ENCODE data around the gene SLC30A2.

The SLC30A2 gene

DNA sequence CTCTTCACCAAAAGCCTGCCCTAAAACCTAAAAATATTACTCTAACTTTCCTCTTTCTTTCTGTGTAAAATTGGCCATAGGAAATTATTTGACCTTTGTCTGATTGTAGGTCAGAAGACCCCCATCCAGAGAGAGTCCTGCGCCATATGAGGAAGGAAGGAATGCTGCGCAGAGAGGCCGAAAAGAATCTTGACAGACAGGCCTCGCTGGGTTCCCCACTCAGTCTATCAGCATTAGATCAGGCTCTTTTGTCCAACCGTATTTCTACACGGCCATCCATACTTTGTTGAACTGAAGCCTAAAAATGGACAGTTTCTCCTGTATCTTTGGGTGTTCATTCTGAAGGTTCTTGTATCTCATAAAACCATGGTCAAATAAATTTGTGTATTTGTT, 4.3 kb upstream of the SLC30A2 start:
- no peak overlapping the region for H3K4me3 ChIP-seq (replicated peaks in 1 of 2; ENCODE audit: low read depth in 2 of 2, low read length in 2 of 2)
- no peak for DNase-seq (ENCODE audit: low read depth in 2 of 2)

DNA sequence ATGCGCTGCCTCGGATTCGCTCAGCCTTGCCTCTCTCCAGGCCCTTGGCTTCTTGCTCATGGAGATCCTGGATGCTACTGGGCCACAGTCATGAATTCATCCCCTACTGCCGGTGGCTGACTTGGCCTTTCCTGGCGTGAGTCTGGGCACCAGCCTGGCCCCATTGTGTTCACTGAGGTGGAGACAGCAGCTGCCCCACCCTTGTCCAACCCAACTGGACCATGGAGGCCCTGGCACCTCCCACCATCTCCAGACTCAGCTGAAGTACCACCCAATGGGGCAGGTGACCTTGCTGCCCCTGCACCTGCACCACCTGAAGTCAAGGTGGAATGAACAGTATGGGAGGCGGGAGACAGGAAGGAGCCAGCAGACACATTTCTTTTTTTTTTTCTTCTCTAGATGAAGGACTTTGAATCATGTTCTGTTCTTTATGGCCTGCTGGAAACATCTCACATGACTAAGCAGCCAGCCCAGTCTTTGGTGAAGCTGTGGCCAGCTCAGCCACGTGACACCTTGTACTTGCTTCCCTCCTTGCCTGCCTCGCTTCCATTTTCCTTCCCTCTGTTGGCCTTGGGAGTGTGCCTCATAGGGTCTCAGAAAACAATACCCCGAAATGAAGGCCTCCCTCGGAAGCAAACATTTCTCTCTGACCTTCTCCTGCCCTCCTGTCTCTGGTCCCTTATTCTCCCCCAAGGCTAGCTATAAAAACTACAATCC, 3.8 kb upstream of the SLC30A2 start:
- no peak overlapping the region for H3K4me3 ChIP-seq (replicated peaks in 1 of 2; ENCODE audit: low read depth in 2 of 2, low read length in 2 of 2)
- no peak for DNase-seq (ENCODE audit: low read depth in 2 of 2)
- TF ChIP-seq, protein P1, sequence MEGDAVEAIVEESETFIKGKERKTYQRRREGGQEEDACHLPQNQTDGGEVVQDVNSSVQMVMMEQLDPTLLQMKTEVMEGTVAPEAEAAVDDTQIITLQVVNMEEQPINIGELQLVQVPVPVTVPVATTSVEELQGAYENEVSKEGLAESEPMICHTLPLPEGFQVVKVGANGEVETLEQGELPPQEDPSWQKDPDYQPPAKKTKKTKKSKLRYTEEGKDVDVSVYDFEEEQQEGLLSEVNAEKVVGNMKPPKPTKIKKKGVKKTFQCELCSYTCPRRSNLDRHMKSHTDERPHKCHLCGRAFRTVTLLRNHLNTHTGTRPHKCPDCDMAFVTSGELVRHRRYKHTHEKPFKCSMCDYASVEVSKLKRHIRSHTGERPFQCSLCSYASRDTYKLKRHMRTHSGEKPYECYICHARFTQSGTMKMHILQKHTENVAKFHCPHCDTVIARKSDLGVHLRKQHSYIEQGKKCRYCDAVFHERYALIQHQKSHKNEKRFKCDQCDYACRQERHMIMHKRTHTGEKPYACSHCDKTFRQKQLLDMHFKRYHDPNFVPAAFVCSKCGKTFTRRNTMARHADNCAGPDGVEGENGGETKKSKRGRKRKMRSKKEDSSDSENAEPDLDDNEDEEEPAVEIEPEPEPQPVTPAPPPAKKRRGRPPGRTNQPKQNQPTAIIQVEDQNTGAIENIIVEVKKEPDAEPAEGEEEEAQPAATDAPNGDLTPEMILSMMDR (IDR thresholded peaks at IDR 0.05; ENCODE audit: low read depth, low read length) = no peak

More for the DNA sequence above, 4.3 kb upstream of the SLC30A2 start:
- TF ChIP-seq, protein P1 (IDR thresholded peaks at IDR 0.05; ENCODE audit: low read depth, low read length) = no peak

DNA sequence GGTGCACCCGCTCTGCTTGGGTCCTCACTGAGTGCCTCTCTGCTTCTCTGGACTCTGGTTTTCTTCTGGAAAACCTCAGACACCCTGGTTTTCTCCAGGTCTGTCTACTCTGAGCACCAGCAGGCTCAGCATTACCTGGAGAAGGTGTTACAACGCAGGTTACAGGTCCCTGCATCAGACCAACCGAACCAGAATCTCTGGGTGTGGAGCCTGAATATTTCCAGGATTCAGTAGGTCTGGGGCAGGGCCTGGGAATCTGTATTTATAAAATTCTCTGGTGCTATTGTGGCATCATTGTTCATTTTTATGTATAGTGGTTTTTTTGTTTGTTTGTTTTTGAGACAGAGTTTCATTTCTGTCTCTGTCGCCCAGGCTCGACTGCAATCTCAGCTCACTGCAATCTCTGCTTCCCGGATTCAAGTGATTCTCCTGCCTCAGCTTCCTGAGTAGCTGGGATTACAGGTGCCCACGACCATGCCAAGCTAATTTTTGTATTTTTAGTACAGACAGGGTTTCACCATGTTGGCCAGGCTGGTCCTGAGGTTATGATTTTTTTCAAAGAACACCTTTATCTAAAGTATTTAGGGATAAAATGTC, 1.5 kb upstream of the SLC30A2 start:
- H3K4me3 ChIP-seq (replicated peaks in 1 of 2; ENCODE audit: low read depth in 2 of 2, low read length in 2 of 2) = no peak overlapping the region
- no peak for DNase-seq (ENCODE audit: low read depth in 2 of 2)
- TF ChIP-seq, protein P1 (IDR thresholded peaks at IDR 0.05; ENCODE audit: low read depth, low read length) = no peak

DNA sequence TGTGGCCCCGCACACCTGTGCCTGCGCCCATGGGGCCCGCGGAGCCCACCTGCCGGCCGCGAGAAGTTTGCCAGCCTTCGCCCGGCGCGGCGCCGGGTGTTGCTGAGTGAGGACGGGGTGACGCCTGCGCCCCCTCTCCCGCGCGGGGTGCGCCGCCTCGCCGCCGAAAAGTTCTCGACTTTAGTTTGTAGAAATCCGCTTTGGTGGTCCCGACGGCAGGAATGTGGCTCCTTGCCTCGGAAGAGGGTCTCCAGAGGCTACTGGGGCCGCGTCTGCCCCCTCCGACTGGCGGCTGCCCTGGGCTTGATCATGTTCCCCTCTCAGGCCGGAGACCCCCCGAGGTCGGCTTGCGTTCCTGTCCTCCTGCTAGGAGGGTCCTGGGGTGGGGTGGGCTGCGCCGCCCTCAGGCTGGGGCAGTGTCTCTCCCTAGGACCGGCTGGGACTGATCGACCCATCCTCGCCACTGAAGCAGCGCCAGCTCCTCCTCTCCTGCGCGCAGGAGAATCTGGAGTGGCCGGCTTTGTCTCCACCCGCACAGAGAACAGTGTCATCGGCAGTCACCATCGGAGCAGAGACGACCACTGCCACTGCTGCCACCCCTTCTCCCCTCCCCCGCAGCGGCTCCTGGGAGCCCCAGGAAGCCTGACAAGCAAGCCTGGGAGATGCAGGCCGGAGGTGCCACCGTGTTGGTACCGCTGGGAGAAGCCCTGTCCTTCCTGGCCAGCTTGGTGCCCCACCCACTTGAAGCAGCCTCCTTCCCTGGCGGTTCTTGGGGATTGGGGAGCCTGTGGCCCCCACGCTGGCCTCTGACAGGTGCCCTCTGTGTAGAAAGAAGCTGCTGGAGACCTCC, 553 bp upstream of the SLC30A2 start:
- no peak overlapping the region for H3K4me3 ChIP-seq (replicated peaks in 1 of 2; ENCODE audit: low read depth in 2 of 2, low read length in 2 of 2)
- TF ChIP-seq, protein P1 (IDR thresholded peaks at IDR 0.05; ENCODE audit: low read depth, low read length) = no peak
- DNase-seq (ENCODE audit: low read depth in 2 of 2) = no peak

DNA sequence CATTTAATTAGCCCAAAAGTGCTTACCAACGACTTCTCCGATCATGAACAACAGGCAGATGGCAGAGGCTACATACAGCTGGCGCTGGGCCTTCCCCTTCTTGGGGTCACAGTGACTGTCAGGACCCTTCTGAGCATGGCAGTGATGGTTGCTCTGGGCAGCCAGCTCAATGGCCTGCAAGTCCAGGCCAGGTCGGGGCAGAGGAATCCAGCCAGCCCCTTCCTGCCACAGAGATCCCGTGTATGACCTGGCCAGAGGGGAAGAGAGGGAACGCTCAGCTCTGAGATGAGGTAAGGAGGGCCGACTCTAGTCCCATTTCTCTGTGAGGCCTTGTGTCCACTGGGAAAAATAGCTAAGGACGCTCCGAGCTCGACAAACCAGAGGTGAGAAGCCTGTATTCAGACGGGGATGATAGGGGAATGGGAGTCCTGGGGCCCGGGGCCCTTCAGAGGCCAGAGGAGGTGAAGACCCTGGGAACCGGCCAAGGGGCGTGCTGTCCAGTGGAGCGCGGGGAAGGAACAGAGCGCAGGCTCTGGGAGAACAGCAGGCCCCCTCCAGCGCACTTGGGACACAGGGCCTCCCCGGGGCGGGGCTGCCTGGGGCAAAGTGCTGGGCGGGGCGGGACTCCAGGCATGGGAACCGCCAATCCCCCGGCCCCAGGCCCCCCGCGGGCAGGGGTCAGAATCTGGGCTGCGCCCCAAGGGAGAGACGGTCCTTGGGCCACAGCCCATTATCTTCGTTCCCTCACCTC, 772 bp downstream of the SLC30A2 start:
- H3K4me3 ChIP-seq (replicated peaks in 1 of 2; ENCODE audit: low read depth in 2 of 2, low read length in 2 of 2) = no peak overlapping the region
- TF ChIP-seq, protein P1 (IDR thresholded peaks at IDR 0.05; ENCODE audit: low read depth, low read length) = no peak
- DNase-seq (ENCODE audit: low read depth in 2 of 2) = no peak

DNA sequence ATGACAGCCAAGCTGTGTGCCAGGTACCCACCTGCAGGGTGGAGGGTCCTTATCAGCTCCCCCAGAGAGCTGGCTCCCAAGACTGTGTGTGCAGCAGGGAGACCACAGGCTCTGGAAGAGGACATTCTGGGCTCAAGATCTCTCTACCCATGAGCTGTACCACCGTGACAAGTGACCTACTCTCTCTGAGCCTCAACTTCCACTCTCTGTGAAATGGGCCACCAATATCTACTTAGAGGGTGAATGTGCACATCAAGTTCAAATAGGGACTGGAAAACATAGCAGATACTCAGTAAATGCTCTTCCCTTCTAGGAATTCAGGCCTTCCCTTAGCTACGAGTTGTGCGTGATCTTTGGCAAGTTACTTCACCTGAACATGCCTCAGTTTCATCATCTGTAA, 1.5 kb downstream of the SLC30A2 start:
- no peak overlapping the region for H3K4me3 ChIP-seq (replicated peaks in 1 of 2; ENCODE audit: low read depth in 2 of 2, low read length in 2 of 2)
- TF ChIP-seq, protein P1 (IDR thresholded peaks at IDR 0.05; ENCODE audit: low read depth, low read length) = no peak
- no peak for DNase-seq (ENCODE audit: low read depth in 2 of 2)
